ENCODE results near the gene HNRNPAB.
"Not testable (repeated sequence)": the region's sequence is repeated elsewhere in the genome, so short reads cannot be mapped to it uniquely, and the experiment has no call there.

The HNRNPAB gene

GRCh38 chr5:178198151-178198550 is 6.2 kb upstream of the HNRNPAB start:
- not testable (repeated sequence) for DNase-seq

GRCh38 chr5:178198706-178199105 is 5.6 kb upstream of the HNRNPAB start:
- DNase-seq = no peak

- no peak for DNase-seq
Measured at GRCh38 chr5:178199581-178200434, 4.5 kb upstream of the HNRNPAB start.

DNA sequence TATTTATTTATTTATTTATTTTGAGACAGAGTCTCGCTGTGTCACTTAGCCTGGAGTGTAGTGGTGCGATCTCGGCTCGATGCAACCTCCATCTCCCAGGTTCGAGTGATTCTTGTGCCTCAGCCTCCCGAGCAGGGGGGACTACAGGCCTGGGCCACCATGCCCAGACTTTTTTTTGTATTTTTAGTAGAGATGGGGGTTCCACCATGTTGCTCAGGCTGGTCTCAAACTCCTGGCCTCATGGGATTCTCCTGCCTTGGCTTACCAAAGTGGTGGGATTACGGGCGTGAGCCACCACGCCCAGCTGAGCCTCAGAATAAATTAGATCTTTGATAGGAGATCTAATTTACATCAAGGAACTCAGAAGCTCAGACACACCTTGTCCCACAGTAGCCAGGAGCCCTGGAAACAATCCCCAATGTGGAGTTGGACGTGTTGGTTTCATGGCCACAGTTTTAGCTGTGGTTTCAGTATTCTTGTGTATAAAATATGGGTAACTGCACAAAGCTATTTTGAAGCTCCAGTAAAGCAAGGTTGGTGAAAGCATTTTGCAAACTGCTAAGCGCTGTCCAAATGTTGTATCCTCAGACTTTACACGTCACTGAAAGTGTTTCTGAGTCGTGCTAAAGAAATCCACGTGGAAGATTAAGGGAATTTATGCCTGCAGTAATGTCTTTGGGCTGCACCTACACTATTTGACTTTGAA is 3.0 kb upstream of the HNRNPAB start:
- DNase-seq = no peak

DNA sequence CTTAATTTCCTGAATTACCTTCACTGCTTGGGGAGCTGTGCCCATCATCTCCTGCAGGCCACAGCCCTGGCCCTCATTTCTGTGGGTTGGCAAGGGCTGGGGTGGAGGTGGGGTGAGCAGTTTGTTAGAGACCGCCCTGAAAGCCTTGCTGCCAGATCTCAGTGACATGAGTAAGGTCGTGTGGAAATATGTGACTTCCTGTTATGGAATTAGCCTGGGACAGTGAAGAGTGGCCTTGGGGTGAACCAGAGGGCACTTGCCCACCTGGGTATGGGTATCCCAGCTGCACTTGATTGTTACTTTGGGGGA is 2.5 kb upstream of the HNRNPAB start:
- DNase-seq = no peak

GRCh38 chr5:178202541-178202940 is 1.8 kb upstream of the HNRNPAB start:
- no peak for DNase-seq

GRCh38 chr5:178203670-178204181 is 607 bp upstream of the HNRNPAB start:
- DNase-seq = no peak

DNA sequence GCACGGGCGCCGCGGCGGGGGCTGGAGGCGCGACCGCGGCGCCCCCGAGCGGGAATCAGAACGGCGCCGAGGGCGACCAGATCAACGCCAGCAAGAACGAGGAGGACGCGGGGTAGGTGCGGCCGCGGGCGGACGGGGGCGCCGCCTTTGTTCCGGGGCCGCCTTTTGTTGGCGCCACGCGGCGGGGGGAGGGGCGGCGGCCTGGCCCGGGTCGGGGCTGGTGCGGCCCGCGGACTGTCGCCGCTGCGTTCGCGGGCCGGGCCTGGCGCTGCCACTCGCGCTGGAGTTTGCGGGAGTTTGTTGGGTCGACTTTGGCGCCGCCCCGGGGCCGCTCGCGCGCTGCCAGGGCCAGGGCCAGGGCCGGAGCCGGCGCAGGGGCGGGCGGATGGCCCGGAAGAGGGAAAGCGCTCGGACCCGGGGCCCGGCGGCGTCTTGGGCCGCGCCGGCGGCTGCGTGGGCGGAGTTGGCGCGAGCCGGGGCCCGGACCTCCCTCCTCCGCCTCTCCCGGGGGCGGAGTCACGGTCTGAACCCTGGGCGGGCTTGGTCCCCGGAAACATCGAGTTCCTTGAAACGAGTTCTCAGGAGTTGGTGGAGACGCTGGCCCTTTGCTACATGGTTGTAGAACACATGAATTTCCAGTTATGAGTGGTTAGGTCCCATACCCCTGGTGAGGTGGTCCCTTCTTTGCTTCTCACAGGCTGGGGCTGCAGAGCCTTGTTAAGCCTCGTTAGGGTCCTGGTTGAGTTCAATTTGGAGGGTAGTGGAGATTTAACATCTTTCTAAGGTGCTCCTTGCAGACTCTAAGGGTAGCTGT is 809 bp downstream of the HNRNPAB start:
- peak; percentile 88 for DNase-seq

- DNase-seq = no peak
Measured at GRCh38 chr5:178205749-178206047, 1.4 kb downstream of the HNRNPAB start.

GRCh38 chr5:178206166-178207101 is 2.1 kb downstream of the HNRNPAB start:
- DNase-seq = no peak

DNA sequence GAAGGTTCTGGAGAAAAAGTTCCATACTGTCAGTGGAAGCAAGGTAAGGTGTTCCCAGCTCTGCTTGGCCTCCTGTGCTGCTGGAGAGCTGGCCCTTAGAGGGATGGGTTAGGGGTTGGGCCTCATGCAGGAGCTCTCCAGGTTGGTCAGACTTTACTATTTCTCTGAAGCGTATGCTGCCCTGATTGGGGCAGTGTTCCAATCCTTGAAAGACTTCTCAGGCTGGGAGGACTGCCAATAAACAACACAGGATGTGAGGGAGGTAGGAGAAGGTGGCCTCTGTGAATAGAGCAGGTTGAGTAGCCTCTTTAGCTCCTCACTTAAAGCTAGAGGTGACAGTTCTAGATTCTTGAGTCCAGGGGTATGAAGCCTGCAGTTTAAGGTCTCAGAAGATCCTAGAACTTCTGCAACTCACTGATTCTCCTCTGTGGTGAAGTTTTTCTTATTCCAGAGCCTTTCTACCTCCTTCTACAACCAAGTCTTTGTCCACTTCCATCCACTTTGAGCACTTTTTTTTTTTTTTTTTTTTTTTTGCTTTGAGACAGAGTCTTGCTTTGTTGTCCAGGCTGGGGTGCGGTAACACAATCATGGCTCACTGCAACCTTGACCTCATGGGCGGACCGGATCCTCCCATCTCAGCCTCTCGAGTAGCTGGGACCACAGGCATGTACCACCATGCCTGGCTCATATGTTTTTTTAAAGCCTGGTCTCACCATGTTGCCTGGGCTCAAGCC is 3.0 kb downstream of the HNRNPAB start:
- DNase-seq = no peak

DNA sequence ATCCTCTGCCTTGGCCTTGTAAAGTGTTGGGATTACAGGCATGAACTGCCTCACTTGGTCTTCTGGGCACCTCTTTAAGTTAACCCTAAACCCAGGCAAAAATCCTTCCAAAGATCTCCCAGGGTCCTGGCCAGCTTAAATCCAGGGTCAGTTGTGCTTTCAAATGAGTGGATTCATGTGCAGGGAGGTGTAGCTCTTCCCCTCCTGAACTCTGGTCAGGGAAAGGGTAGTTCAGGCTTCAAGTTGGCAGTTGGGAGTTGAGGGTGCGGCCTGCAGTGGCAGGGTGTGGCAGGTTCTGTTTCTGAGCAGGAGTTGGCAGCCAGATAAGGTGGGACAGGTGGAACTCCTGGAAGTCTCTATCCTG is 3.6 kb downstream of the HNRNPAB start:
- DNase-seq = no peak

- no peak for DNase-seq
Measured at GRCh38 chr5:178208540-178209227, 4.4 kb downstream of the HNRNPAB start.

DNA sequence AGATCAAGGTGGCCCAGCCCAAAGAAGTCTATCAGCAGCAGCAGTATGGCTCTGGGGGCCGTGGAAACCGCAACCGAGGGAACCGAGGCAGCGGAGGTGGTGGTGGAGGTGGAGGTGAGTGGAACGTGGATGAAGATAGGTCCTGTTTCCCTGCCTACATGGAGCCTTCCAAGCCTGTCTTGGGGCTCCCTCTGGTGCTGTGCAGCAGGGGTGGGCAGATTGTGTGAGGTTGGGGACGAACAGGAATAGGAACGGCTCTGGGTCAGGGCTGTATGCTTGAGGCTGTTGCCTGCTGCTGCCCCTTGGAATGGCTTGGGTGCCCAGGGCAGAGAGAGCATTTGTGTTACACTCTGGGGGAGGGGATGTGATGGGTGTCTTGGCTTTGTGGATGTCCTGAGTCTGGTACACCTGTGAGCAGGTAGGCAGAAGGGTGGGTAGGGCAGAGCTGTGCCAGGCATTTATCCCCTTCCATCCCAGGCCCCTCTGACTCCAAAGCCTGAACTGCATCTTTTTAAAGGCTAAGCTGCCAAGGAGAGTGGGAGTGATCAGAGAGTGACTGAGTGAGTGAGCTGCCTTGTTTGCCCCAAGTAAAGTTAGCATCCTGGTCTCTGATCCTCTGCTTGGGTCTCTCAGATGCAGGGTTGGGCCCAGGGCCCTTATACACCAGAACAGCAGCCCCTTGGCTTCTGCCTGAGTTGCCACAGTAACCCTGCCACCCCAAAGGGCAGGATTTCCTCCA is 5.2 kb downstream of the HNRNPAB start:
- no peak for DNase-seq

GRCh38 chr5:178210073-178210535 is 5.8 kb downstream of the HNRNPAB start:
- DNase-seq = no peak

GRCh38 chr5:178210686-178211085 is 6.4 kb downstream of the HNRNPAB start:
- no peak for DNase-seq

GRCh38 chr5:178211095-178212048 is 7.0 kb downstream of the HNRNPAB start:
- DNase-seq = no peak

DNA sequence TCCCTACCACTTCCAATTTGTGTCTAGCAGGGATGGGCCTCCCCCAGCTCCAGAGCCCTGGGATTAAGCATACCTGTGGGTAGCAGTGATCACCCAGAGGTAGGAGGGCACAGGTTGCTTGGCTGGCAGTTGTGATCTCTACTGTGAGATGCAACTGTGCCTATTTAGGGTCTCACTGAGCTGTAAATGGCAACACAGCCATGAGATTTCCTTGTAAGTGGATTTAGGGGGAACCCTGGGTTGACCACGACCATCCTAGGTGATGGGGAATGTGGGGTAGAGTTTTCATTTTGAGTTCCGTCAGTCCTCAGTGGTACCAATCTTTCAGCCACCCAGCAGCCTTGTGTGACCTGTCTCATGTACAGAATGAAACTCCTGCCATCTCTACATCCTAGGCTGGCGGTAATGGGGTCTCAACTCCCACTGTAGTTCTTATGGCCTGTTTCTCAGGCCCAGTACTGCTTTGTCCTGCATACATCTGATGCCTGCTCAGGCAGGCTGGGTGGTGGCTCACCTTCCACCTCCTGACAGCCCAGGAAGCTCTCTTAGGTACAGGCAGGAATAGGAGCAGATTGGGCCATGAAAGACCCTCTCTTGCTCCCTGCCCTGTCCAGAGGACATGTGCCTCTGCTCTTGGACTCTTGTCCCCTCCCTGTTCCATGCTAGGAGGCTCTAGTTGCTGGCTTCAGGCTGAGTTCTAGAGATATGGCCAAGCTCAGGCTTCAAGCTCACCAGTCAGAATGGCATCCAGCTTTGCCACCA is 8.1 kb downstream of the HNRNPAB start:
- DNase-seq = no peak
